Stimulated activated CD8-positive, alpha-beta memory T cell treated with anti-CD3 and anti-CD28 coated beads, Interleukin-7, amount 100 ng/mL, for 24 hours (primary cell): ENCODE measurements around the gene GPC6.

Experiments used
- DNase-seq: peaks from one replicate; pipeline ENCODE4 v3.0.0-alpha.2; 2020; ENCODE audit warnings: low read depth

The GPC6 gene

GRCh38 chr13:93603043-93603442 lies 376.4 kb downstream of the GPC6 start:
- DNase-seq = no peak

DNA sequence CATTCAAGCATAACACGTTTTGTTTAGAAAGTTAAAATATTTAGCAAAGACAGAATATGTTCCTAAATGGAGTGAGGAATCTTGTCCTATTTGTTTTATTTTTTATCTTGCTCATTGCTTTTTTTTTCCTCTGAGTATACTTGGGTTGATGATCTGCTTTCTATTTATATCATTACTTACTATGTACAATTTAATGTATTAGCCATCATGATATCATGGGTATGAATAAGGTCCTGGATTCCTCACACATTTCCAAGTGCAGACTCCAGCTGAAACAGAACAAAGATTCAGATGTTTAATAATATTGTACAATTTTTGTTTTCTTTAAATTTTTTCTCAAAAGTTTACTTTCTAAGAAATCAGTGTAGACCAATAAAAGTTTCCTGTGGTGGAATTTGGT lies 388.2 kb downstream of the GPC6 start:
- no peak for DNase-seq

GRCh38 chr13:93620181-93620765 lies 393.7 kb downstream of the GPC6 start:
- DNase-seq = no peak

GRCh38 chr13:93621051-93621450 lies 394.4 kb downstream of the GPC6 start:
- DNase-seq = no peak

- DNase-seq = no peak
Observed at GRCh38 chr13:93621966-93622365, 395.4 kb downstream of the GPC6 start.

DNA sequence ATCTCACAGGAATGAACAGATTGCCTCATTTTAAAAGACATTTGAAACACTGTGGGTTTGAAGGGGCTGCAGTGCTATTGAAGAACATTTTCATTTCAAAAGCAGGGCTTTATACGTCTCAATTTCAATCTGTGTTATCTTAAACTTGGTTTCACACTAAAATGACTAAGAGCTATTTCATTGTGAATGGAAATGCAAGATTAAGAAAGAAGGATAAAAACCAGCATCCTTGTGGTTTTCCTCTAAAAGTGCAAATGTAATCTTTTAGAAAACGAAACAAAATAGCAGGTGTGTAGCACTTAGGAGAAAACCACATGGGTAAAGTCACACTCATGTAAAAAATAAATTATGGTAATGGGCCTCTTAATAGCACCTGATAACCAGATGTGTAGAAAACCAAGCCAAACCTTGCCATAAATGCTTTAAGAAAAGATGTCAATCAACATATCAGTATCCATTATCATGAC lies 397.7 kb downstream of the GPC6 start:
- DNase-seq = no peak

DNA sequence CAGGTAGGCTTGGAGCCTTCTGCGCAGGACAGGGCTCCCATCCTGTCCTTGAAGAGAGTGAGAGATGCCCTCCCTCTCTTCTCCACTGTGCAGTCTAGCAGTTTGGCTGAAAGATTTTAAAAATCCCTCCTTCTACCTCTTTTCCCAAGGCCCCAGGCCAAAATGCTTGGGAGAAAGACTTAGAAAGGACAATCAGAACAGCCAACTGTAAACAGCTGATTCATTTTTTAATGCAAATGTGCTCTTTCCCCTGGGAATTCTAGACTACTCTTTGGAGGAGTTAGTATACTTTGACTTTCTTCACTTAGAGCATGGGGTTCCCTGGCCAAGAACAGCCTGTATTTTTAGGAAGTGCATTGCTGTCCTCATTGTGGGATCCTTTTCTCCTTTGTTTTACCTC lies 398.9 kb downstream of the GPC6 start:
- DNase-seq = no peak

GRCh38 chr13:93628136-93628797 lies 401.7 kb downstream of the GPC6 start:
- DNase-seq = no peak

GRCh38 chr13:93635616-93636032 lies 409.0 kb downstream of the GPC6 start:
- DNase-seq = no peak

DNA sequence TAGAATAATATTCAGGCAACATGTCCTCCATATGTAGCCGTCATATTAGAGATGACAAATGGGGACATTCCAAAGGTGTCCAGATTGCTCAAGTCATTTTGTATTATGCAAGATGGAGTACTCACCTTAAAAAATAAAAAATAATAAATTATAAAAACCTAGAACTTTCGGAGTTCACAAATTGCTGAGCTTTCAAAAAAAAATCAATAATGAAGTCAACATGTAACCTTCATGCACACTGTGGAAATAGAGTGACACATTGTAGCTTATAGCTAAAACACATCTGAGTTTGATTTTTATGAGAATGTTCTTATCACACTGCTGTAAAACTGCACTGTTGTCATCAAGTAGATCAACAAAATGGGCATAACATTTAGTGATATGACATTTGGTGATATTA lies 411.2 kb downstream of the GPC6 start:
- DNase-seq = no peak

DNA sequence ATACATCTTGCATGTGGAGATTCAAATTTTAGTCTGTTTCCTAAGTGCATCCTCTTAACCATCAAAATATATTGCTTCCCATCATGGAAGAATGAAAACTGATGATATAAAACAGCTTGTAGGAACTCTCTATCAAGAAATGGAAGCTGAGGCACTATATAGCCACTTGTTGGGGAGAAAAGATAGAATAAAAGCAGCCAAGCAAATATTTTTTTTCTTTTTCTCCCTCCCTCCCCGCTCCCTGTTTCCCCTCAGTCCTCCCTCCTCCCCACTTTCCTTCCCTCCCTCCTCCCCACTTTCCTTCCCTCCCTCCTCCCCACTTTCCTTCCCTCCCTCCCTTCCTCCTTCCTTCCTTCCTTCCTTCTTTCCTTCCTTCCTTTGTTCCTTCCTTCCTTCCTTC lies 413.8 kb downstream of the GPC6 start:
- DNase-seq = no peak

GRCh38 chr13:93646245-93646644 lies 419.6 kb downstream of the GPC6 start:
- DNase-seq = no peak

- DNase-seq = no peak
Observed at GRCh38 chr13:93649496-93649895, 422.9 kb downstream of the GPC6 start.

GRCh38 chr13:93653776-93654175 lies 427.2 kb downstream of the GPC6 start:
- DNase-seq = no peak

- no peak for DNase-seq
Observed at GRCh38 chr13:93655154-93655553, 428.5 kb downstream of the GPC6 start.

DNA sequence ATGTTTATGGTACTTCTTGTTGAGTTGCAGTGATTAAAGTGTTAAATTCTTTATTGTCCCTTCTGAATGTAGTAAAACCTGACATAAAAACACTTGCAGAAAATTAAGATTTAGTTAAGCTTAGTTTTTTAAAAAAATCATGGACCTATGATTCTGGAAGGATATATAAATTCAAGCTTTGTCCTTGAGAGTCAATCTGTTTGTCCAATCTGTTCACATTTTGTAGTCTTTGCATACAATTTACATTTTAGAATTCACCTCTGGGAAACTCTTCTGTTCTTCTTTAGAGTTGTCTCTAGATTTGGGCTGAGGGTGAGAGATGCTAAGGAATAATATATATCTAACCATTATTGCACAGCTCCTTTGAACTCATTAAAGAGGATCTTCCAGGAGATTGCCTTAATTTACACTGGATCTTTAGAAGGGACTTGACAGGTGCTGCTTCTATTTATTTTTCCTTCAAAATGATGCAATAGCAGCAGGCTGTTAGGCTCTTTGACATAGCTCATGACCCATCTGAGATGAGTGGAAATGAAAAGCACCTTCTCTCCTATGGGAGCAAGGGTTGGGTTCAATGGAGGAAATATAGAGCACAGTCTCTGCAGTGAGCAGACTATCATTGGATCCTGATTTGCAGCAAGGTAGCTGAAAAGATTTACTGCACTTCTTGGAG lies 433.9 kb downstream of the GPC6 start:
- DNase-seq = no peak

DNA sequence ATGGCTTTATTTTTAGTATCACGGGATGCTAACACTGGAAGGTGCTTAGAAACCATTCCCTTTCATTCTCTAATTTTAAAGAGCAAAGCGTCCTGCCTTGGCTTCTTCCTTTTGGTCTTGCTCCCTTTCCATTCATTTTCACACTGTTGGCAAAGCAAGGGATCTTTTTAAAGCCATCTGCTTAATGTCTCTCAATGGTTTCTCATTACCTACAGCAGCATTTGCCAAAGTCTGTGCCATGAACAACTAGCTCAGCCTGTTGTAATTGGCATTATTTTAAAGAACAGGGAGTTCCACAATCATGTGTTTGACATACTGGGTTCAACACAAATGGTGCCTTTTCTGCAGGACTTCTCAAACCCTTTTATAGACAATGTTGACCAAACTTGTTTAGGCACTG lies 444.3 kb downstream of the GPC6 start:
- DNase-seq = no peak

- DNase-seq = no peak
Observed at GRCh38 chr13:93672996-93673395, 446.4 kb downstream of the GPC6 start.

GRCh38 chr13:93673885-93674284 lies 447.3 kb downstream of the GPC6 start:
- DNase-seq = no peak

DNA sequence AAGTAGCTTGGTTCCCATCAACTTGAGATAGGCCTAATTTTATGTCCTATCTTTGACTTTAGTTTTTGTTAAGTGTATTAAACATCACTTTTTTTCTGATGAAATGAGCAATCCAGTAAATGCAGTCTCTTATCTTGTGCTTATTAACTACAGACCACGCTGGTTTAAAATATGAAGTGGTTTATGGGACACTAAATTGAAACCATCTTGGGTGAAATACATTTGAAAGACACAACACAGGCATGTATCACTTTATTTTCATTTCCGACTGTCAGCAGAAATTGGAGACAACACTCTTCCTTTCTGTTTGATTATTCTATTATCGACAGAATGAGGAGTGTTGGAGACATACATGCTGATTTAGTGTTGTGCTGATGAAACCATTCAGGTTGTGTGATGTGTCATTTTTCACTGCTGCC lies 447.7 kb downstream of the GPC6 start:
- no peak for DNase-seq

DNA sequence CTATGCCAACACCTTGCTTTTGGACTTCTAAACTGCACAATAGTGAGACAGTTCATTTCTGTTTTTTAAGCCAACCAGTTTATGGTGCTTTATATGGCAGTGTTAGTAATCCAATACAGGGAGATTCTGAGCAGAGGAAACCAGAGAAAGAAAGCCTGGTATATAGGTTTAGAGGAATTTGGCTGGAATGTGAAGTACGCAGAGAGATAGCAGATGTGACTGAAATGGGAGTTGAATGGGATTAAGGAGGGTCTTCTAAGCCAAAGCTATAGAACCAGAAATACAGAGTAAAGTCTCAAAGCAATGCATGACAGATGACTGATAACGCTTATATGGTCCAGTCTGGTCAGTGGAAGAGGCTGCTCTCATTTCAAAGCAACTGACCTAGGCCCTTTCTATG lies 453.7 kb downstream of the GPC6 start:
- no peak for DNase-seq

GRCh38 chr13:93685900-93686299 lies 459.3 kb downstream of the GPC6 start:
- no peak for DNase-seq

DNA sequence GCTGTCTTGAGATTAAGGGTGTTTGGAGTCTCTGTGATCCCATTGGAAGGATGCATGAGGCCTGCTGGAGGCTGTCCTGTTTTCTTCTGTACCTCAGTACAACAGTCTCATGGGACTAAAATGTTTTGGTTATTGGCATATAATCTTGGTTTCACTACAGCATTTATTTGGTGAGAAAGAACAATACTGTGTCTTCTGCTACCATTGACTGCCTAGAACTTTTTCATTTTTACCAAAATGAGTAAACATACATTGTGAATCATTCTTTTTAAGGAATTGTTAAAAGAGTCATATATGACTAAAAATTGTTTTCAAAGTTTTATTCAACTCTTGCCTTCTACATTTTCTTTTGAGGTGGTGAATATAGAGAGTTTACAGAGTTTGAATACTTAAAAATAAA lies 459.8 kb downstream of the GPC6 start:
- DNase-seq = no peak

DNA sequence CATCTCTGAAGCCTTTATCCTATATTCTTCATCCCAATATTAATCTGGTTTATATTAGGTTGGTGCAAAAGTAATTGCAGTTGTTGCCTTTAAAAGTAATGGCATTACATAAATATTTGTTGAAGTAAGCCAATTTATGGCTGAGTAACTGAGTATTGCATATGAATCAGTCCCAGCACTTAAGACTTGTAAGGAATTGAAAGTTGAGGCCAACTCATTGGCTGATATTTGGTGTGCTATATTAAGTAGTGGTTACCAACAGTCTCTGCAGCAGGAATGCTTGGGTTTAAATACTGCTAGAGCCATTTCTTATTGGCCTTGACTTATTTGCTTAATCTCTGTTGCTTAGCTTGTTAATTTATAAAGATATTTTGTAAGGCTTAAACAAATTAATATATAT lies 460.7 kb downstream of the GPC6 start:
- no peak for DNase-seq
